HEK293 (cell line): ENCODE results near the gene SNTA1.

Experiments used
- MEIS1 ChIP-seq: sonication (generic); formaldehyde crosslinking; IDR thresholded peaks from 2 replicates; pipeline ENCODE4 v1.8.1; 2022; ENCODE audit warnings: missing genetic modification reagents, mild to moderate bottlenecking, borderline replicate concordance
- ZBTB11 ChIP-seq: fragments of 450-650 bp; formaldehyde crosslinking; conservative IDR thresholded peaks from 2 replicates; pipeline ENCODE4 v1.5.1; 2016; ENCODE audit warnings: low read depth, missing biosample characterization, missing genetic modification characterization
- ZNF768 ChIP-seq: fragments of 450-650 bp; formaldehyde crosslinking; IDR thresholded peaks from 2 replicates; pipeline ENCODE4 v1.5.1; 2018; ENCODE audit warnings: missing biosample characterization, mild to moderate bottlenecking, missing genetic modification characterization
- TF ChIP-seq, protein P1 (sequence below): sonication (generic); formaldehyde crosslinking; IDR thresholded peaks from 2 replicates; pipeline ENCODE4 v1.8.1; 2022; ENCODE audit warnings: mild to moderate bottlenecking, moderate library complexity, missing genetic modification reagents

DNA sequence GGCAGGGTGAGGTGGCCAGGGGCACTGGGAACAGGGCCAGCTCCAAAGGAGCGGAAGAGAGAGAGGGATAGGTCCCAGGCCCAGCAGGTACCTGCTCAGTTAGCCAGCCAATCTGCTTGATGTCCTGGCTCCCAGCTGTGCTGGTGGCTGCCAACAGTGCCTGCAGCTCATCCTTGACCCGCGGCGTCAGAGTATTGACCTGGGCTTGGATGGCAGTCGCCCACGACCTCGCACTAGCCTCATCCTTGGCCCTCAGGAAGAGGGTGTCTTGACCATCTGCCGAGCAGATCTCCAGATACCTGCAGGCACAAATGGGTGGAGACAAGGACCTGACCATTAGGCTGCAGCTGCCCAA is 31.1 kb downstream of the SNTA1 start:
- TF ChIP-seq MEIS1 (no peak), ZNF768 (no peak), ZBTB11 (tag by site-specific recombination) (no peak)
- TF ChIP-seq, protein P1, sequence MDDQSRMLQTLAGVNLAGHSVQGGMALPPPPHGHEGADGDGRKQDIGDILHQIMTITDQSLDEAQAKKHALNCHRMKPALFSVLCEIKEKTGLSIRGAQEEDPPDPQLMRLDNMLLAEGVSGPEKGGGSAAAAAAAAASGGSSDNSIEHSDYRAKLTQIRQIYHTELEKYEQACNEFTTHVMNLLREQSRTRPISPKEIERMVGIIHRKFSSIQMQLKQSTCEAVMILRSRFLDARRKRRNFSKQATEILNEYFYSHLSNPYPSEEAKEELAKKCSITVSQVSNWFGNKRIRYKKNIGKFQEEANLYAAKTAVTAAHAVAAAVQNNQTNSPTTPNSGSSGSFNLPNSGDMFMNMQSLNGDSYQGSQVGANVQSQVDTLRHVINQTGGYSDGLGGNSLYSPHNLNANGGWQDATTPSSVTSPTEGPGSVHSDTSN (CRISPR knock-in tag), result no peak
